ENCODE measurements around the gene FRMD4A.

The FRMD4A gene

GRCh38 chr10:13984647-13985155 lies 346.0 kb downstream of the FRMD4A start:
- no peaks in the 10 kb centered on the region for H3K4me1 ChIP-seq (ENCODE audit: control insufficient read depth in 1 of 2, insufficient read depth in 1 of 2, low read depth in 1 of 2, low read length in 1 of 2)
- H3K27me3 ChIP-seq = peaks cover 7% of the 10 kb centered on the region
- no peak overlapping the region for H3K4me3 ChIP-seq (ENCODE audit: low read depth in 1 of 2, low read length in 1 of 2)
- no peaks in the 10 kb centered on the region for H3K9me3 ChIP-seq
- no peak overlapping the region for H3K27ac ChIP-seq
- TF ChIP-seq CTCF (IDR thresholded peaks at IDR 0.05) = no peak
- H3K36me3 ChIP-seq = no peaks in the 10 kb centered on the region

- H3K4me1 ChIP-seq (ENCODE audit: control insufficient read depth in 1 of 2, insufficient read depth in 1 of 2, low read depth in 1 of 2, low read length in 1 of 2) = no peaks in the 10 kb centered on the region
- H3K27ac ChIP-seq = no peak overlapping the region
- TF ChIP-seq CTCF (IDR thresholded peaks at IDR 0.05) = no peak
- H3K9me3 ChIP-seq = no peaks in the 10 kb centered on the region
- no peaks in the 10 kb centered on the region for H3K36me3 ChIP-seq
- H3K4me3 ChIP-seq (ENCODE audit: low read depth in 1 of 2, low read length in 1 of 2) = no peak overlapping the region
- peaks cover 7% of the 10 kb centered on the region for H3K27me3 ChIP-seq
These were observed 347.7 kb downstream of the FRMD4A start for GRCh38 chr10:13983035-13983434.

GRCh38 chr10:13978533-13979115 lies 352.1 kb downstream of the FRMD4A start:
- no peaks in the 10 kb centered on the region for H3K9me3 ChIP-seq
- no peaks in the 10 kb centered on the region for H3K4me1 ChIP-seq (ENCODE audit: control insufficient read depth in 1 of 2, insufficient read depth in 1 of 2, low read depth in 1 of 2, low read length in 1 of 2)
- H3K27ac ChIP-seq = no peak overlapping the region
- TF ChIP-seq CTCF (IDR thresholded peaks at IDR 0.05) = no peak
- H3K4me3 ChIP-seq (ENCODE audit: low read depth in 1 of 2, low read length in 1 of 2) = no peak overlapping the region
- H3K36me3 ChIP-seq = no peaks in the 10 kb centered on the region
- peaks cover 15% of the 10 kb centered on the region for H3K27me3 ChIP-seq

DNA sequence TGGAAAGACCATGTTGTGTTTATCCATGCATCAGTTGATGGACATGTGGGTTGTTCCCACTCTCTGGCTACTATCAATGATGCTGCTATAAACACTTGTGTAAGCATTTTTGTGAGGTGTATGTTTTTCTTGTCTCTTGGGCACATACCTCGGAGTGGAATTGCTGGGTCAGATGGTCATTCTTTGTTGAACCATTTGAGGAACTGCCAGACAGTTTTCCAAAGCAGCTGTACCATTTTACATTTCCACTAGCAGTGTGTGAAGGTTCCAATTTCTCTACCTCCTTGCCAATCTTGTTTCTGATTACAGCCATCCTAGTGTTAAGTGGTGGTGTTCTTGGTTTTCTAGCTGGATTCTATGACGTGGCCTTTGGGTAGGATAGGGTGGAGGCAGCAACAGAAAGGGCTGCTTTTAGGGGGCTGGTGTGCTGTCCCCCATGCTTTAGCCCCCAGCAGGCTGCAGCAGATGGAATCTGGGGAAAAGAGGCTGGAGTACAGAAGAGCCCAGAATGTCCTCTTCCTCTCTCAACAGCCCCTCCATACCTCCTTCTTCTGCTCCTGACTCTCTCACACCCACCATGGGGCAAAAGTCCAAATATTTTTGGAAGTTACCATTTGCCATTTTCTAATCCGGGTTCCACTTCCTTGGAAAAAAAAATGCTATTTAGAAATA lies 352.7 kb downstream of the FRMD4A start:
- H3K4me3 ChIP-seq (ENCODE audit: low read depth in 1 of 2, low read length in 1 of 2) = no peak overlapping the region

GRCh38 chr10:13973742-13974141 lies 357.0 kb downstream of the FRMD4A start:
- H3K36me3 ChIP-seq = no peaks in the 10 kb centered on the region
- no peaks in the 10 kb centered on the region for H3K9me3 ChIP-seq
- no peaks in the 10 kb centered on the region for H3K4me1 ChIP-seq (ENCODE audit: control insufficient read depth in 1 of 2, insufficient read depth in 1 of 2, low read depth in 1 of 2, low read length in 1 of 2)
- H3K27ac ChIP-seq = no peak overlapping the region
- no peak overlapping the region for H3K4me3 ChIP-seq (ENCODE audit: low read depth in 1 of 2, low read length in 1 of 2)
- no peak for TF ChIP-seq CTCF (IDR thresholded peaks at IDR 0.05)
- H3K27me3 ChIP-seq = peaks cover 9% of the 10 kb centered on the region

More for the DNA sequence above, 352.7 kb downstream of the FRMD4A start:
- H3K36me3 ChIP-seq = no peaks in the 10 kb centered on the region
- H3K27me3 ChIP-seq = peaks cover 15% of the 10 kb centered on the region
- H3K27ac ChIP-seq = no peak overlapping the region
- H3K9me3 ChIP-seq = no peaks in the 10 kb centered on the region
- no peaks in the 10 kb centered on the region for H3K4me1 ChIP-seq (ENCODE audit: control insufficient read depth in 1 of 2, insufficient read depth in 1 of 2, low read depth in 1 of 2, low read length in 1 of 2)
- TF ChIP-seq CTCF (IDR thresholded peaks at IDR 0.05) = no peak
